ENCODE measurements around the gene OR7C1.
A peak's percentile ranks its signal among the peaks of the same experiment; 100 is the strongest.

Gene OR7C1

GRCh38 chr19:14835011-14835410 lies at the start of gene OR7C1, which contains the start of gene OR7A5:
Gene OR7C1 (minus strand): TSS chr19:14835185. CDS start chr19:14800136, 35,049 bp downstream.
Gene OR7A5 (minus strand): TSS chr19:14835185. CDS start chr19:14828241, 6,944 bp downstream.
- TF ChIP-seq YY1 (IDR thresholded peaks at IDR 0.05; ENCODE audit: low read depth) (no peak), CEBPB (IDR thresholded peaks at IDR 0.05) (no peak), EP300 (IDR thresholded peaks at IDR 0.05; ENCODE audit: borderline replicate concordance) (no peak), CREB1 (IDR thresholded peaks at IDR 0.05; ENCODE audit: low read depth) (no peak), TCF12 (IDR thresholded peaks at IDR 0.05; ENCODE audit: low read depth) (no peak), FOXM1 (IDR thresholded peaks at IDR 0.05; ENCODE audit: borderline replicate concordance, low read depth) (no peak), ZBTB7A (IDR thresholded peaks at IDR 0.05; ENCODE audit: low read depth) (no peak), TEAD4 (IDR thresholded peaks at IDR 0.05) (no peak), EGR1 (IDR thresholded peaks at IDR 0.05) (no peak)
- TF ChIP-seq, protein P1, sequence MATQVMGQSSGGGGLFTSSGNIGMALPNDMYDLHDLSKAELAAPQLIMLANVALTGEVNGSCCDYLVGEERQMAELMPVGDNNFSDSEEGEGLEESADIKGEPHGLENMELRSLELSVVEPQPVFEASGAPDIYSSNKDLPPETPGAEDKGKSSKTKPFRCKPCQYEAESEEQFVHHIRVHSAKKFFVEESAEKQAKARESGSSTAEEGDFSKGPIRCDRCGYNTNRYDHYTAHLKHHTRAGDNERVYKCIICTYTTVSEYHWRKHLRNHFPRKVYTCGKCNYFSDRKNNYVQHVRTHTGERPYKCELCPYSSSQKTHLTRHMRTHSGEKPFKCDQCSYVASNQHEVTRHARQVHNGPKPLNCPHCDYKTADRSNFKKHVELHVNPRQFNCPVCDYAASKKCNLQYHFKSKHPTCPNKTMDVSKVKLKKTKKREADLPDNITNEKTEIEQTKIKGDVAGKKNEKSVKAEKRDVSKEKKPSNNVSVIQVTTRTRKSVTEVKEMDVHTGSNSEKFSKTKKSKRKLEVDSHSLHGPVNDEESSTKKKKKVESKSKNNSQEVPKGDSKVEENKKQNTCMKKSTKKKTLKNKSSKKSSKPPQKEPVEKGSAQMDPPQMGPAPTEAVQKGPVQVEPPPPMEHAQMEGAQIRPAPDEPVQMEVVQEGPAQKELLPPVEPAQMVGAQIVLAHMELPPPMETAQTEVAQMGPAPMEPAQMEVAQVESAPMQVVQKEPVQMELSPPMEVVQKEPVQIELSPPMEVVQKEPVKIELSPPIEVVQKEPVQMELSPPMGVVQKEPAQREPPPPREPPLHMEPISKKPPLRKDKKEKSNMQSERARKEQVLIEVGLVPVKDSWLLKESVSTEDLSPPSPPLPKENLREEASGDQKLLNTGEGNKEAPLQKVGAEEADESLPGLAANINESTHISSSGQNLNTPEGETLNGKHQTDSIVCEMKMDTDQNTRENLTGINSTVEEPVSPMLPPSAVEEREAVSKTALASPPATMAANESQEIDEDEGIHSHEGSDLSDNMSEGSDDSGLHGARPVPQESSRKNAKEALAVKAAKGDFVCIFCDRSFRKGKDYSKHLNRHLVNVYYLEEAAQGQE (IDR thresholded peaks at IDR 0.05; ENCODE audit: low read depth) = no peak
- TF ChIP-seq, protein P2, sequence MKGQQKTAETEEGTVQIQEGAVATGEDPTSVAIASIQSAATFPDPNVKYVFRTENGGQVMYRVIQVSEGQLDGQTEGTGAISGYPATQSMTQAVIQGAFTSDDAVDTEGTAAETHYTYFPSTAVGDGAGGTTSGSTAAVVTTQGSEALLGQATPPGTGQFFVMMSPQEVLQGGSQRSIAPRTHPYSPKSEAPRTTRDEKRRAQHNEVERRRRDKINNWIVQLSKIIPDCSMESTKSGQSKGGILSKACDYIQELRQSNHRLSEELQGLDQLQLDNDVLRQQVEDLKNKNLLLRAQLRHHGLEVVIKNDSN (IDR thresholded peaks at IDR 0.05) = no peak

GRCh38 chr19:14871619-14872230 lies 36.7 kb upstream of the OR7C1 start:
- TF ChIP-seq RAD21 (IDR thresholded peaks at IDR 0.05; ENCODE audit: low read depth) = peak; percentile 51
- TF ChIP-seq, protein P1 (IDR thresholded peaks at IDR 0.05; ENCODE audit: low read depth) = no peak

GRCh38 chr19:14868497-14868896 lies 33.5 kb upstream of the OR7C1 start:
- TF ChIP-seq CEBPB (IDR thresholded peaks at IDR 0.05) (no peak), RAD21 (IDR thresholded peaks at IDR 0.05; ENCODE audit: low read depth) (no peak), EGR1 (IDR thresholded peaks at IDR 0.05) (no peak), TAF1 (IDR thresholded peaks at IDR 0.05; ENCODE audit: low read depth) (no peak), FOXM1 (IDR thresholded peaks at IDR 0.05; ENCODE audit: borderline replicate concordance, low read depth) (no peak), EP300 (IDR thresholded peaks at IDR 0.05; ENCODE audit: borderline replicate concordance) (no peak), CREB1 (IDR thresholded peaks at IDR 0.05; ENCODE audit: low read depth) (no peak), NFIC (IDR thresholded peaks at IDR 0.05) (no peak), TEAD4 (IDR thresholded peaks at IDR 0.05) (no peak), MAX (IDR thresholded peaks at IDR 0.05) (no peak), TCF12 (IDR thresholded peaks at IDR 0.05; ENCODE audit: low read depth) (no peak), YY1 (IDR thresholded peaks at IDR 0.05; ENCODE audit: low read depth) (no peak), ZBTB7A (IDR thresholded peaks at IDR 0.05; ENCODE audit: low read depth) (no peak)
- TF ChIP-seq, protein P1 (IDR thresholded peaks at IDR 0.05; ENCODE audit: low read depth) = no peak
- TF ChIP-seq, protein P2 (IDR thresholded peaks at IDR 0.05) = no peak

GRCh38 chr19:14848822-14849221 lies 13.8 kb upstream of the OR7C1 start, which contains the start of gene OR7A10:
Gene OR7A10 (minus strand): TSS chr19:14848922. CDS start chr19:14841877, 7,045 bp downstream.
- TF ChIP-seq, protein P2 (IDR thresholded peaks at IDR 0.05) = no peak
- TF ChIP-seq RAD21 (IDR thresholded peaks at IDR 0.05; ENCODE audit: low read depth) (no peak), TCF12 (IDR thresholded peaks at IDR 0.05; ENCODE audit: low read depth) (no peak), MAX (IDR thresholded peaks at IDR 0.05) (no peak), TAF1 (IDR thresholded peaks at IDR 0.05; ENCODE audit: low read depth) (no peak), CREB1 (IDR thresholded peaks at IDR 0.05; ENCODE audit: low read depth) (no peak), CEBPB (IDR thresholded peaks at IDR 0.05) (no peak), TEAD4 (IDR thresholded peaks at IDR 0.05) (no peak), ZBTB7A (IDR thresholded peaks at IDR 0.05; ENCODE audit: low read depth) (no peak), EGR1 (IDR thresholded peaks at IDR 0.05) (no peak), FOXM1 (IDR thresholded peaks at IDR 0.05; ENCODE audit: borderline replicate concordance, low read depth) (no peak), EP300 (IDR thresholded peaks at IDR 0.05; ENCODE audit: borderline replicate concordance) (no peak), YY1 (IDR thresholded peaks at IDR 0.05; ENCODE audit: low read depth) (no peak), NFIC (IDR thresholded peaks at IDR 0.05) (no peak)
- TF ChIP-seq, protein P1 (IDR thresholded peaks at IDR 0.05; ENCODE audit: low read depth) = no peak
